NK-92 (cell line): ENCODE measurements around the gene PTPRN2.
"Not testable (repeated sequence)": the region's sequence is repeated elsewhere in the genome, so short reads cannot be mapped to it uniquely, and the experiment has no call there.

Source experiments
- DNase-seq: peaks from one replicate; lab custom pipeline; 2025; ENCODE audit not compliant: unreplicated experiment; lab: John Stamatoyannopoulos, UW

Gene PTPRN2

DNA sequence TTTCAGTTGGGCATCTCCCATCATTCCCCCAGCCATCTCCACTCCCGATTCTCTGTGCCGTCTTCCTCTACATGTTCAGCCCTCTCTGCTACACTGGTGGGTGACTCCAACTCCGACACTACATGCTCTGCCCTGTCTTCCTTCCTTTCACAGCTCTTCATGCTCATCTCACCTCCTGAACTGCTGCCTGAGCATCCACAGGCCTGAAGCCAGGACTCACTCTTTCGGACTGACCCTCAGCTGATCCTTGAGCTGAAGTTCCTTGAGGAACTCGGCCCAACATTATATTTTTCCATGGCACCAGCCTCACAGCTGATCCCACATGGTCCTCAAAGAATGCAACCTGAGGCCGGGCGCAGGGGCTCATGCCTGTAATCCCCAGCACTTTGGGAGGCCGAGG, 538.4 kb downstream of the PTPRN2 start:
- DNase-seq, result no peak

DNA sequence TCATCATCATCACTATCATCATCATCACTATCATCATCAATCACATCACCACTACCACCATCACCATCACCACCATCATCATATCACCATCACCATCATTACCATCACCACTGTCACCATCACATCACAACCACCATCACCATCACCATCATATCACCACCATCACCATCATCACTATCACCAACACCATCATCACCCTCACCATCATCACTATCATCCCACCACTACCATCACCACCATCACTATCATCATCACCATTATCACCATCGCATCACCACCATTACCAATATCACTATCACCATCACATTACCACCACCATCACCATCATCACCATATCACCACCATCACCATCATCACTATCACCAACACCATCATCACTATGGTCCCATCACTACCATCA, 539.1 kb downstream of the PTPRN2 start:
- DNase-seq, result no peak

DNA sequence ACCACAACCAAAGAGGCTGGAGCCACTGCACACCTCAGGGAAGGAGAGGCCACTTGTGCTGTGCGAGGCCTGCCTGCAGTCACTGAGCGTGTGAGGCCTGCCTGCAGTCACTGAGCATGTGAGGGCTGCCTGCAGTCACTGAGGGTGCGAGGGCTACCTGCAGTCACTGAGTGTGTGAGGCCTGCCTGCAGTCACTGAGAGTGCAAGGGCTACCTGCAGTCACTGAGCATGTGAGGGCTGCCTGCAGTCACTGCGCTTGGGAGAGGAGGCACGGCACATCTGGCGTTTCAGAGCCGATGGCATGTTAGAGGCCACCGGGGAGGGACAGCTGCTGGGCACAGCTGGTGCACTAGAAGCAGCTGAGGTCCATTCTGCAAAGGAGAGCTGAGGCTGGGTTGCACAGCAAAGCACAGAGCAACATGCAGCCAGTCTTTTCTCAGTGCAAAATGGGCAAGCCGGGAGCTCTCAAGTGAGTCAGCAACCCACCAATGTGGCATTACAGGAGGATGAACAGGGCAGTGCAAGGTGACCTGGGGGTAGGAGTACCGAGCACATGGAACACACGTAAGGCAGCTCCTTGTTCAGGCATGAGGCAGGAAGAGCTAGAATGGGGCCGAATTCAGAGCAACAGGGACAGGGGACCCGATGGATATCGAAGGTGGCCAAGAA, 540.1 kb downstream of the PTPRN2 start:
- DNase-seq, result no peak

DNA sequence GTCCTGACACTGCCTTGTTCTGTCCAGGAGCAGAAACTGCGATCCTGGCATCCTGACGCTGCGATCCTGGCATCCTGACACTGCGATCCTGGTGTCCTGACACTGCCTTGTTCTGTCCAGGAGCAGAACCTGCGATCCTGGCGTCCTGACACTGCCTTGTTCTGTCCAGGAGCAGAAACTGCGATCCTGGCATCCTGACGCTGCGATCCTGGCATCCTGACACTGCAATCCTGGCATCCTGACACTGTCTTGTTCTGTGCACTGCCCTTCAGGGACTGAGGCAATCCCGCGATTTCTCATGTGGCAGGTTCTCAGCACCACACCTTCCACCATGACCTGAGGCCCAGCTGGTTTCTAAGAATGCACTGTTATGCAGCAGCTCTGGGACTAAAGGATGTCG, 541.4 kb downstream of the PTPRN2 start:
- DNase-seq, result not testable (repeated sequence)

DNA sequence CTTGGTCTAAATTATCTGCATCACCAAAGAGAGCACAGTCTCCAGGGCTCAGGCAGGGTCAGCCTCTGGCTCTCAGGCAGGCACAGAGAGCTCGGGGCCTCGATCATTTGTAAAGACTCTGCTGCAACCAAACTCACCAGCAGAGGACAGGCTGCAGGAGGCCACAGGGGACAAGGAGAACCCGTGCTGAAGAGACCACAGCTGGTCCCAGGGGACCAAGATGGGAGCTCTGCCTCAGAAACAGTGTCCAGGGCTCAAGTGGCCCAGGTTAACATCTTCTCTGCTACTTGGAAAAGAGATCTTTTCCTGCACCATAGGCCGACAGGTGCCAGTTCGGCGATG, 543.2 kb downstream of the PTPRN2 start:
- no peak for DNase-seq

DNA sequence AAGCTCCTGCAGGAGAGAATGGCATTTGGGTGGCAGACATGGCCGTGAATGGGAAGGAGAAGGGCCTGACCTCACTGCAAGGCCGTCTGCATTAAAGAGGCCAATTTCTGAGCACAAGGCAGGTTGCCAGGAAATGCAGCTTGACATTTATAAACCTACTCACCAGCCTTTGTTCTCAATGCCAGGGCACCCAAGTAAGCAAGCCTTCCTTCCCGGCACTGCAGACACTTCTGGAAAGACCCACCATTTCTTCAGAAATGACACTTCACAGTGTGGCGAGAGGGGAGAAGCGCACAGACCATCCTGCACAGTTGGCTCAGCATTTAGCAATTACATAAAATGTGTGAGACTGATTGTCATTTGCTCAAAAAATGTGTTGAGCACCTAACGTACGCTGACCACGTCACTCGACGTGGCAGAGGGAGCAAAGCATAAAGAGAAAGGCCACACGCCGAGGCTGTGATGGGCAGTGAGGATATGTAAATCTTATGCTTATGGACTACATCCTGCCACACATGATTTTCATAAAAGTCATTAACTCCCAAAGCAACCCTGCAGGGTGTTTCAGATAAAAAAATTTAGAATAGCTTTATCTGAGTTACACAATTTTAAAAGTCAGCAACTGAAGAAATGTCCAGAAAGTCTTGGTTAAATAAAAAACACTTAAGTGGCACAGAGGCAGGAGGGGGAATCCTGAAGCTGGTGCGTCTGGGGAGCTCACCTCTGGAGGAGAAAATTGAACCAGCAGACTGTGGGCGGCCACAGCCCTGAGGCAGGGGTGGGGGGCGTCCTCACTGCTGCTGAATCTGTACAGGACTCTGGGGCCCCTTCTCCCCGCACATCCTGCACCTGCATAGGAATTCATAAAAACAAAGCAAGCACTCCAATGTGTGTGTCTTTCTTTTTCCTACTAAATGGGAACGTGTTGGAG, 543.8 kb downstream of the PTPRN2 start:
- no peak for DNase-seq

DNA sequence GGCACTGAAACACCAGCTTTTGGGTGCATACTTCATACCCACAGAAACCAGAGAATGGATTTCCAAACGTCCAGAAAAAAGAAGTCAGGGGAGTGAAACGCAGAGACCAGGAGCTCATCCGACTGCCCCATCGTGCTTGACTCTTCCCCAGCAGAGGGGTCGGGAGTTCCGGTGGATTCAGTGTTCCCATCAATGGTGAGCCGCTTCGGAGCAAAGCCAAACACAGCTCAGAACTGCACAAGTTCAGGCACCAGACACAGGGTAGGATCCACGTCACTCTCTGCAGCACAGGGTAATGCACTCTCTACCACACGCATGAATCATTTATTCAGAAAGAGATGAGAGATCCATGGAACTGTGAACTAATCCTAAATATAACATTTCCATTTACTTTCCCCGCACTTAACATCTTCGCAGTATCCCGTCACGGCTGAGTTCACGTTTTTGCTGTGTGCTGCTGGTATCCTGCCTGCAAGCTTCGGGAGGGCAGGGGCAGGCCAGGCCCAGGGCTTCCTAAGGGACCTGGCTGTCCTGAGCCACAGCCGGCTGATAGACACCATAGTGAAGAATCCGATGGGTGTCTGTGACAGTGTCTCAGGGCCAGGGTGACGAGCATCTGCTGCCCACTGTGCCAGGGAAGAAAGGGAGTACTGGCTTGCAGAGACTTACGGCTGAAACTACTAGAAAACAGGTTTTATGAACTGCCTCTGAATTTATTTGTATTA, 545.3 kb downstream of the PTPRN2 start:
- no peak for DNase-seq

DNA sequence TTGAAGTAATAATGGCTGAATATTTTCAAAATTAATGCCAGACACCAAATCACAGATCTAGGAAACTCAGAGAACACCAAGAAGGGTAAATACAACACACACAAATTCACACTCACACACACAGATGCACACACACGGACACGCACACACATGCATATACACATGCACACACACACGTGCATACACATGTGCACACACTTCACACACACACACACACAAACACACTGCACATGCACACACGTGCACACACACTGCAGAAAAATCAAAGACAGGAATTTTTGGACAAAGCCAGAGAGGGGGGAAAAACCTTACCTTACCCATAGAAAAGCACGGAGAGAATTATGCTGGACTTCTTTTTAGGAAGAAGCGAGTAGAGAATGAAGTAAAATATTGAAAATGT, 547.4 kb downstream of the PTPRN2 start:
- no peak for DNase-seq

DNA sequence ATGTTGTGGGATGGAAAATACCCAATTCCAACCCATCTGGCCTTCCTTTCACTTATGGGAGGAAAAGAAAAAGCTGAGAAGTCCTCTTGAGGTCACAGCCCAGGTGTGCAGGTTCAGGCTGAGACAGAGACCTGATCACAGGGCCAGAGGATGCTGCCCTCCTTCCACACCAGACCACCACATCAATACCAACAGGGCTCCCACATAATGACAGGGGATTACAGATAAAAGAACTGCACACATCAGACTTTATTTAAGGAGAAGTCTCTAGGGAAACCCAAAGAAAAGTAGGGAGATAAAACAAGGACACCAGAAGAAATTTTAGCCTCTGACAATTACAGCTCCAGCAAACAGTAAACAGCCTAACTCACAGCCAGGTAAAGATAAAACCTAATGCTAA, 548.4 kb downstream of the PTPRN2 start:
- no peak for DNase-seq

DNA sequence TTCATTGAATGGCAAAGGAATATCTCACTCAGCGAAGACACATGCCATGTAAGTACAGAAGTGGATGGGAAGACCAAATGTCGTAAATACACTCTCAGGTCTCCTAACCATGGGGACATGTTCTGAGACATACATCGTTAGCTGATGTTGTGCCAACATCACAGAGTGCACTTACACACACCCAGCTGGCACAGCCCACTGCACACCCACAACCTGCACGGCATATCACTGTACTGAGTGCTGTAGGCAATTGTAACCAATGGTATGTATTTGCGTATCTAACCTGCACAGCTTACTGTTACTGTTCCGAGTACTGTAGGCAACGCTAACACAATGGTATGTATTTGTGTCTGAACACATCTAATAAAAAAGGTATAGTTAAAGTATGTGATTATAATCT, 550.4 kb downstream of the PTPRN2 start:
- no peak for DNase-seq

DNA sequence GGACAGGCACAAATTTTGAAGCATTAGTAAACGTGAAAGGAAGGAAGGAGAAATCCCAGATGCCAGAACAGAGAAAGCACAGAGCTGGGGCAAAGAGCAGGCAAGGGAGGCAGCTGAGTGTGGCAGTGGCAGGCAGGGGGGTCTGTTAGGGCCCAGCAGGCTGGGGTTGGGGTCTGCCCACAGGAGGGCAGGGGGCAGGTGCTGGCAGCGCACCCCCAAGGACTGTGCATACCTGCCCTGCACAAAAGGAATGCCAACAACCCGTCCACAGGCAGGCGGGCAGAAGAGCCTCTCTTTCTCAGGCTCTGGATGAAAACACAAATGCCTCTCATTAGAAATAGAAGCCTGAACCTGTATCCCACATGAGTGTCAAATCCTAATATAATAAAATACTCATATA, 552.3 kb downstream of the PTPRN2 start:
- no peak for DNase-seq

DNA sequence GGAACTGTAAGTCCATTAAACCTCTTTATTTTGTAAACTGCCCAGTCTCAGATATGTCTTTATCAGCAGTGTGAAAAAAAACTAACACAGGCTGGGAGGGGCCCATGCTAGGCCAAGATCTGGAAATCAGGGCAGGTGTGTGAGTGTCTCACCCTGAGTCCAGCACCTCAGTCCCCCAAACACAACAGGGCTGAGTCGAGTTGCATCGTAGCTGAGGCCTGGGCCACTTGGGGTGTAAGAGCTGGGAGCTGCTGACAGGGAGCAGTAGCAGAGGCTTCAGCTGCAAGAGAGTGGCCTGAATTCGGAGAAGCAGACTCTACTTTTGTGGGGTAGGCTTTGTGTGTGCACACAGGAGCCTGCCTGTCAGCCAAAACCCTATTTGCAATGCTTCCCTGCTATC, 553.1 kb downstream of the PTPRN2 start:
- no peak for DNase-seq

DNA sequence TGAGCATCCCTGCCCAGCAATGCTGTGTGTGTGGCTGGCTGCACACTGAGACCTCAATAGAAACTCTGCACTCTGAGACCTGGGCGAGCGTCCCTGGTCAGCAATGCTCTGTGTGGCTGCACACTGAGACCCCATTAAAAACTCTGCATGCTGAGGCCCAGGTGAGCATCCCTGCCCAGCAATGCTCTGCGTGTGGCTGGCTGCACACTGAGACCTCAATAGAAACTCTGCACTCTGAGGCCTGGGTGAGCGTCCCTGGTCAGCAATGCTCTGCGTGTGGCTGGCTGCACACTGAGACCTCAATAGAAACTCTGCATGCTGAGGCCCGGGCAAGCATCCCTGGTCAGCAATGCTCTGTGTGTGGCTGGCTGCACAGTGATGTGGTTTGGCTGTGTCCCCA, 553.7 kb downstream of the PTPRN2 start:
- not testable (repeated sequence) for DNase-seq

DNA sequence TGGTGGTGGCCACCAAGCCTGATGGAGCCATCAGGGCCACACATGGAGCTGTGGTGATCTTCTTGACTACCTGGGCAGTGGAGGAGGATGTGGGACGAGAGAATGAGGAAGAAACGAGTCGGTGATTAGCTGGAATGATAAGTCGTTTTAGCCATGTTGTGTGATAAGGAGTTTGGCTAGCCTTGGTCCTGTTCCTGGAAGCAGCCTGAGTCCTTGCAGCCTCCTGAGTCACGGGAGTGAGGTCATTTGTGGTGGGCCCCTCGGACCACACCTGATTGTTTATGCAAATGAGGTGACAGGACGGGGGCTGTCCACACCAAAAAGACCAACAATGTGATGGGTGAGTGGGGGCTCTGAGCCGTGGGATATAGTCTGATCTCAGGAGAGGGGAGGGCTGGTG, 554.4 kb downstream of the PTPRN2 start:
- DNase-seq, result no peak

DNA sequence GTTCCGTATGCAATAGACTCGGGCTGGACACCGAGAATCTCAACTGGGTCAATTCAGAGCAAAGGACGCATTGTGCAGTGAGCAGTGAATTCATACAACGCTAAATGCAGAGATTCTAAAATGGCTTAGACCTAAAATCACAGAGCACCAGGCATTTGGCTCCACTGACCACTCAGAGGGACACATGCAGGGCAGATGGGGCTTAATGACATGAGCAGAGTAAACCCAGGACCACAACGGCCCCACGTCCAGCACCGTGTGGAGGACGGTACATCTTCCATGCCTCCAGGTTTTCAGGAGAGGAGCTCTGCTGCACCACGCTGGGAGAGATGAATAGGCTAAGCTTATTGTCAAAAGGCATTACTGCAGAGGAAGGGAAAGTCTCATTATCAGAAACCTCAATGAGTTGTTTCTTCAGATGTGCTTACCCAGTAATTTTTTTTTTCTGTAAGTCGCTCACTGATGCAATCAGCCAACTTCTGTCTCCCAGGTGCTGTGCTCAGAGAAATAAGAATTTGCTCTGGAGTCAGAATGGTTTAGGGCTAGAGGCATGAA, 555.0 kb downstream of the PTPRN2 start:
- DNase-seq, result no peak

DNA sequence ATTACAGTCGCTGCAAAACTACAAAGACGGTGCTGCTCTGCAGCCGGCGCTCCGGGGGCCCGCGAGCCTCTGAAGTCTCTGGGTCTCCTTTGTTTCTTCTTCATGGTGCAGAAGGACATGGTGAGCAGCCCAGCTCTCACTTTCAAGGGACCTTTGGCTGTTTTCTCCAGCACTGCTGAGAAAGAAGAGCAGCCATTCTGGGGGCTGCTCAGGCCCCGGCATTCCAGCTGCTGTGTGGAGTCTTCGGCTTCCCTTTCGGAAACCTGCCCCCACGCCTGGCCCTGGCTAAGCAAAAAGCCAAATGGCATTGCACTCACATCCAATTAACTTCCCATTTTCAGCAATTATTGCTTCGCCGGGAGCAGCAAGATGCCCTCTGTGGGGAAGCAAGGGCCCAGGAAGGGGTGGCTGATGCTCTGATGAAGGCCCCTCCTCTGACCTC, 555.7 kb downstream of the PTPRN2 start:
- no peak for DNase-seq

DNA sequence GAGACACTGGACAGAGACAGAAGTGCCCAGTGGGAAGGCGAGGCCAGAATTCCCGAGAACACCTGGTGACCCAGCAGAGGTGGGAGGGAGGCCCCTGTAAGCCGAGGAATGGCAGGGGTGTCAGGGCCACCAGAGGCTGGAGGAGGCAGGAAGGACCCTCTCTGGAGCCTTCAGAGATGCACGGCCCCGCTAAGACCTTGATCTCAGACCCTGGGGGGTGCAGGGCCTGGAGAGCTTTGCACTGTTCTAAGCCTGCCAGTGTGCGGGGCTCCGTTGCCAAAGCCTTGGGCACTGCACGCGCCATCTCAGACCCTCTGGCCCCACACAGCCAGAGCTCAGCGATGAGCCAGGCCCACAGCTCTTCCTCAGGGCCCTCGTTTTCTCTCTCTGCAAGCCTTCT, 557.1 kb downstream of the PTPRN2 start:
- DNase-seq, result no peak

DNA sequence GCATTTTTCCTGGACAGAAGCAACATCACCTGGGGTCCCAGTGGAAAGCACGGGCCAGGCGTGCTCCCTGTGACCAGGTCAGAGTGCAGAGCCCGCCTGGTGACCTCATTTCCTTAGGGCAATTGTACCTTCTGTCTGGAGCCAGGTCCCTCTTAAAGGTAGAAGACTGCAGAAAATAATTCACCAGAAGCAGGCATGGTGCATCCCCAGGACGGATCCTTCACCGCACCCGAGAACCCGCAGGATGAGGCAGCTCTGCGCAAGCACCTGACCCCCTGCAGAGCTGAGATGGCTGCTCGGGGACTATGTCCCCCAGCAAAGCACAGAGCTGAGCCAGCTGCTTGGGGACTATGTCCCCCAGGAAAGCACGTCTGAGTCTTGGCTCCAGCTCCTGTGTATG, 557.6 kb downstream of the PTPRN2 start:
- DNase-seq, result no peak

DNA sequence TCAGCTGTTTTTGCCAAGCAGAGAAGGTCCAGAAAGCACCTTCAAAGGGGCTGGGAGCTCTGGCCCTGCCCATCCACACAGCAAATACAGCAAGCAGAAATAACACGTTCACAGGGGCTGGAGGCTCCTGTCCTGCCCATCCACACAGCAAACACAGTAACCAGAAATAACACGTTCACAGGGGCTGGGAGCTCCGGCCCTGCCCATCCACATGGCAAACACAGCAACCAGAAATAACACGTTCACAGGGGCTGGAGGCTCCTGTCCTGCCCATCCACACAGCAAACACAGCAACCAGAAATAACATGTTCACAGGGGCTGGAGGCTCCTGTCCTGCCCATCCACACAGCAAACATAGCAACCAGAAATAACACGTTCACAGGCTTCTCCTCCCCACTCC, 558.1 kb downstream of the PTPRN2 start:
- no peak for DNase-seq

DNA sequence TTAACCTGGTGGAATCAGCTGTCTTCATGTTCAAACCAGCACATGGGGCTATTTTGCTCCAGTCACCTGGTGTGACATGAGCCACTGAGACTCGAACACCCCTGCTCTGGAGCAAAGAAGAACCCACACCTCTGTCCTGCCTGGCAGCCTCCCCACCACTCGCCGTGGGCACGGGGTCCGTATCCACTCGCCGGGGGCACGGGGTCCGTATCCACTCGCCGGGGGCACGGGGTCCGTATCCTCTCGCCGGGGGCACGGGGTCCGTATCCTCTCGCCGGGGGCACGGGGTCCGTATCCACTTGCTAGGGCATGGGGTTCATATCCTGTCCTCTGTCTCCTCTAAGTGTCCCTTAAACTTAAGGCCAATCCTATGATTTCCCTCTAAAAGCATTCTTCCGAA, 558.7 kb downstream of the PTPRN2 start:
- DNase-seq, result no peak

DNA sequence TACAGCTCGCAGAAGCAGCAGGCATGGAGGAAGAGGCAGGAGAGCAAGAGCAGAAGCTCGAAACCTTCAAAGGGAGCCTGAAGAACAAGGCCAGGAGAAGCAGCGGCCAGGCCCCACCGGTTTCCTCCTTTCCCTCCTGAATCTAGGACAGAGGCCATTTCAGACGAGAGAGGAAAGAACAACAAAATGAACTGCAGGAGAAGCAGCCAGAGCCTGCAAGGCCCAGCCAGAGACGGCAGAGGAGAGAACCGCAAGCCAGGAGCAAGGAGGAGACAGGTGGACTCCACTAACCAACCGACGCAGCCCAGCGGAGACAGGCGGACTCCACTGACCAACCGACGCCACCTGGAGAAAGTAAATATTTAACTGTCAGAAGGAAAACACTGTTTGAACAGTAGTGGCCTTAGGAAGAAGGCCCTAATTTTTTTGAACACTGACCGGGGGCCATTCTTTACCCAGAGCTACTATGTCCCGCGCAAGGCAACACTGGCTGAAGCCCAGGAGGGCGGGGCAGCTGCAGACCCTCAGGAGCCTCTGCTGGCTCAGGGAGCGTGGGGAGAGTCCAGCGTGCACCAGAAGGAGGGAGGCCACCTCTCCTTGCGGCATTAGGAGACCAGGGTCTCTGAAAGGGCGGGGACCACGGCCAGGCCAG, 559.2 kb downstream of the PTPRN2 start:
- DNase-seq, result no peak
